ENCODE measurements around the gene BOD1L2. TPM values are rescaled to one million over a fixed set of nuclear protein-coding genes. Genes with fewer than 3 reads are reported as not detected.

Gene BOD1L2
- total and polyA plus RNA-seq, 8 donors = not detected

DNA sequence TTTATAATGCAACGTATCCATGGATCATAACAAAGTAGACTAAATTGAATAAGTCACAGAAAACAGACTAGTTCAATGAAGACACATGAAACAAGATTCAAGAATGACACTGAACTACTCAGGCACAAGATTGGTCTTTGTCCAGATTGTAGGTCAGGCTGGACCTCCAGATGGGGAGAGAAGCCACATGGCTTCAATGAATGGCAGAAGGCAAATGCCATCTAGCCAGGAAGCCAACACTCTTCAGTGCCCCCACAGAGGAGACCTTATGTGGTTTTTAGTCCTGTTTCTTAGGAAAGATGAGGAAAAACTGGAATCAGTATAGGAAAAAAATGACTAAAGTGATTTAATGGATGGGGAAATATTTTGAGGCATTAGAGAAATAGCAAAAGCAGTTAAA is 43.1 kb downstream of the BOD1L2 start:
- Histone ChIP-seq H3K36me3 (no peaks in the 10 kb centered on the region), H3K27me3 (peaks cover 0 to 6% of the 10 kb centered on the region in 2 donors), H3K27ac (no peak overlapping the region), H3K9me3 (peaks cover 0 to 22% of the 10 kb centered on the region in 2 donors), H3K4me1 (no peaks in the 10 kb centered on the region), H3K4me3 (no peak overlapping the region)
- DNase-seq (no peak), ATAC-seq (no peak)
- TF ChIP-seq, protein P1, sequence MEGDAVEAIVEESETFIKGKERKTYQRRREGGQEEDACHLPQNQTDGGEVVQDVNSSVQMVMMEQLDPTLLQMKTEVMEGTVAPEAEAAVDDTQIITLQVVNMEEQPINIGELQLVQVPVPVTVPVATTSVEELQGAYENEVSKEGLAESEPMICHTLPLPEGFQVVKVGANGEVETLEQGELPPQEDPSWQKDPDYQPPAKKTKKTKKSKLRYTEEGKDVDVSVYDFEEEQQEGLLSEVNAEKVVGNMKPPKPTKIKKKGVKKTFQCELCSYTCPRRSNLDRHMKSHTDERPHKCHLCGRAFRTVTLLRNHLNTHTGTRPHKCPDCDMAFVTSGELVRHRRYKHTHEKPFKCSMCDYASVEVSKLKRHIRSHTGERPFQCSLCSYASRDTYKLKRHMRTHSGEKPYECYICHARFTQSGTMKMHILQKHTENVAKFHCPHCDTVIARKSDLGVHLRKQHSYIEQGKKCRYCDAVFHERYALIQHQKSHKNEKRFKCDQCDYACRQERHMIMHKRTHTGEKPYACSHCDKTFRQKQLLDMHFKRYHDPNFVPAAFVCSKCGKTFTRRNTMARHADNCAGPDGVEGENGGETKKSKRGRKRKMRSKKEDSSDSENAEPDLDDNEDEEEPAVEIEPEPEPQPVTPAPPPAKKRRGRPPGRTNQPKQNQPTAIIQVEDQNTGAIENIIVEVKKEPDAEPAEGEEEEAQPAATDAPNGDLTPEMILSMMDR (IDR thresholded peaks at IDR 0.05) = no peak
- intact Hi-C loops (cut with DNase I) = no loop called here

DNA sequence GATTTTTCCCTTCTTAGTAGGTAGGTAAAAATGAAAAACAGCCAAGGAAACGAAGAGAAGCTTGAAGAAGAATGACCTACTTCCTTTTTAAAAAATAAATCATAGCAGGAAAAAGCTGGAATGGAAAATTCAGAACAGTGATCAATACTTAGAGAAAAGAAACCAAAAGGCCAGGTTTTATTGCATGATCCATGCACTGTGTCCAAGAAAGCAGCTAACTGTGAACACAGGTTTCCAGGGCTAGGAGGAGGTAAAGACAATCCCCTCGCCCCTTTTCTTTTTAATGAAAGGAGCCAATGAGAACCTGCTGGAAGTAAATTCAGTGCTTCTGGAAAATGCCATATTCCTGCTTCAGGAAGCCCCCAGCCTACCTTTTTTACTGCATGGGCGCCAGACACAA is 47.2 kb downstream of the BOD1L2 start:
- H3K9me3 ChIP-seq = no peaks in the 10 kb centered on the region
- ATAC-seq = no peak
- no peak for DNase-seq
- no peak overlapping the region for H3K4me3 ChIP-seq
- TF ChIP-seq, protein P1 (IDR thresholded peaks at IDR 0.05) = no peak
- no peaks in the 10 kb centered on the region for H3K4me1 ChIP-seq
- intact Hi-C loops (cut with DNase I) = no loop called here
- no peak overlapping the region for H3K27ac ChIP-seq
- no peaks in the 10 kb centered on the region for H3K36me3 ChIP-seq
- H3K27me3 ChIP-seq = no peaks in the 10 kb centered on the region

DNA sequence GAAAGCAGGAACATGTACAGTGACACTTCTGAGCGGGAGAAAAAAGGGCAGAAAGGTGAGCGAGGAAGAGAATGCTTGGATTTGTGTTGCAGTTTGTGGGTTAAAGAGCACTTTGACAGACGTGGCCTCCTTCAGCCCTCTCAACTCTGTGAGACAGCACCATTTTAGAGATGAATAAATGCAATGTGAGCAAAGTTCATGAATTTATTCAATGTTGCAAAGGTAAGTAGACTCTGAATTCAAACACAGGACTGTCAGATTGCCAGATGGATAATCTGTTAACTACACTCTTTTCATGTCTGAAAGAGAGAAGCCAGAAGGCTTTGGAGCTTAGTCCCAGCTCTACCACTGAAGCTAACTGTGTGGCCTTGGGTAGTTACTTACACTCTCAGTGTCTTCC is 47.7 kb downstream of the BOD1L2 start:
- TF ChIP-seq, protein P1 (IDR thresholded peaks at IDR 0.05) = no peak
- H3K36me3 ChIP-seq = no peaks in the 10 kb centered on the region
- ATAC-seq (no peak), DNase-seq (no peak)
- H3K27me3 ChIP-seq = no peaks in the 10 kb centered on the region
- H3K4me1 ChIP-seq = no peaks in the 10 kb centered on the region
- intact Hi-C loops (cut with DNase I) = no loop called here
- H3K27ac ChIP-seq = no peak overlapping the region
- H3K9me3 ChIP-seq = no peaks in the 10 kb centered on the region
- H3K4me3 ChIP-seq = no peak overlapping the region

DNA sequence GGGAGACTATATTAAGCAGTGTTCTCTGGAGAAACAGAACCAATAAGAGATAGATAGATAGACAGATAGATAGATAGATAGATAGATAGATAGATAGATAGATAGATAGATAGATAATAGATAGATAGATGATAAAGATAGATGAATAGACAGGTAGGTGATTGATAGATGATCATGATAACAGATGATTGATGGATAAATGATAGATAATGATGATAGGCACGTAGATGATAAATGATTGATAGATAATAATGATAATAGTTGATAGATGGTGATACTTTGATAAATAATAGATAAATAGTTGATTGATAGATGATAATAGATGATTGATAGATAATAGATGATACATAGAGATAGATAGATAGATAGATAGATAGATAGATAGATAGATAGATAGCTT is 48.5 kb downstream of the BOD1L2 start:
- DNase-seq (no peak), ATAC-seq (no peak)
- Histone ChIP-seq H3K4me3 (no peak overlapping the region), H3K27me3 (no peaks in the 10 kb centered on the region), H3K36me3 (no peaks in the 10 kb centered on the region), H3K4me1 (no peaks in the 10 kb centered on the region), H3K27ac (no peak overlapping the region), H3K9me3 (no peaks in the 10 kb centered on the region)
- intact Hi-C loops (cut with DNase I) = no loop called here
- TF ChIP-seq, protein P1 (IDR thresholded peaks at IDR 0.05) = no peak

DNA sequence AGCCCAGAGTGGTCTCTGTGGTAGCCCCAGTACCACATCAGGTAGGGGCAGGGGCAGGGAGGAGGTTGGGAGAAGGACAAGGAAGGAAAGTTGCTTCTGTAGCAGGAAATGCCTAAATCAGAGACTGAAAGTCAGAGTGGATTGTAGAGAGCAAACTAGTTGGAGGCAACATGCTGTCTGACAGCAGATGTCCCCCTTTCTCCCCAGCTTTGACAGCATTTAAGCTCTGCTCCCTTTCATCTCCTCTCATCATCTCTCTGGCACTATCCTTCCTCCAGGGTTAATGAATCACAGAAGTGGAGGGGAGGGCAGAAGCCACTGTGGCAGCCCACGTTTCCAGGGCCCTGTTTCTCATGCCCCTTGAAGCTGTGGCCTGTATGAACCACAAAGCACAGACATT is 50.4 kb downstream of the BOD1L2 start:
- intact Hi-C loops (cut with DNase I) = no loop called here
- Histone ChIP-seq H3K36me3 (no peaks in the 10 kb centered on the region), H3K4me1 (no peaks in the 10 kb centered on the region), H3K9me3 (no peaks in the 10 kb centered on the region), H3K27ac (no peak overlapping the region), H3K27me3 (no peaks in the 10 kb centered on the region), H3K4me3 (no peak overlapping the region)
- ATAC-seq (no peak), DNase-seq (no peak)
- TF ChIP-seq, protein P1 (IDR thresholded peaks at IDR 0.05) = no peak

Measured in left lung (tissue), 10 donors.